Esophagus mucosa (tissue), 1 donor: ENCODE measurements around the gene SOCS3. TPM values are rescaled to one million over a fixed set of nuclear protein-coding genes. Genes with fewer than 3 reads are reported as not detected.

Source experiments
- ATAC-seq: fragments of 200-7000 bp; cut with Tn5 transposase; one replicate; pipeline ENCODE4 v1.9.1; 2020
- total RNA-seq: library from RNA; stranded (reverse); gene quantifications from one replicate; pipeline ENCODE4 v1.2.4, GENCODE V29; 2023
- donor health status: DM: yes; HTN: yes; CAD: no.

SOCS3 gene, protein sequence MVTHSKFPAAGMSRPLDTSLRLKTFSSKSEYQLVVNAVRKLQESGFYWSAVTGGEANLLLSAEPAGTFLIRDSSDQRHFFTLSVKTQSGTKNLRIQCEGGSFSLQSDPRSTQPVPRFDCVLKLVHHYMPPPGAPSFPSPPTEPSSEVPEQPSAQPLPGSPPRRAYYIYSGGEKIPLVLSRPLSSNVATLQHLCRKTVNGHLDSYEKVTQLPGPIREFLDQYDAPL
- total RNA-seq = 13.6 TPM

DNA sequence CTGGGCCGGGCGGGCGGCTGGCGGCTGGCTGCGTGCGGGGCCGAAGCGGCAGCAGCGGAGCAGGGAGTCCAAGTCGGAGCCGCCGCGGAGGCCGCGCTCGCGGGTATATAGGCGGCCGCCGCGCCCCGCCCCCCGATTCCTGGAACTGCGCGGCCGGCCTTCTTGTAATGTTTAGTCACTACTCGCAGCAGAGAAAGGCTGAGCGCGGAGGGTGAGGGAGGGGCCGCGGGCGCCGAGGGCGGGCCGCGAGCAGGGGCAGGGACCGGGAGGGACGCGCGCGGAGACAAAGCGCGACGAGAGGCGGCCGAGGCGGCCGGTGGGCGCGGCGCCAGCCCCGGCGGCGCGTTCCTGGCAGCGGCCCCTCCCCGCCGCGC lies at the start of gene SOCS3:
Gene SOCS3, minus strand, starts transcription at position 81 of the 374 bp plus-strand sequence. CDS start 982 bp downstream, outside the sequence.
- ATAC-seq = peak; percentile 81

GRCh38 chr17:78409191-78409928 lies 49.5 kb upstream of the SOCS3 start:
- ATAC-seq = peak; percentile 73

DNA sequence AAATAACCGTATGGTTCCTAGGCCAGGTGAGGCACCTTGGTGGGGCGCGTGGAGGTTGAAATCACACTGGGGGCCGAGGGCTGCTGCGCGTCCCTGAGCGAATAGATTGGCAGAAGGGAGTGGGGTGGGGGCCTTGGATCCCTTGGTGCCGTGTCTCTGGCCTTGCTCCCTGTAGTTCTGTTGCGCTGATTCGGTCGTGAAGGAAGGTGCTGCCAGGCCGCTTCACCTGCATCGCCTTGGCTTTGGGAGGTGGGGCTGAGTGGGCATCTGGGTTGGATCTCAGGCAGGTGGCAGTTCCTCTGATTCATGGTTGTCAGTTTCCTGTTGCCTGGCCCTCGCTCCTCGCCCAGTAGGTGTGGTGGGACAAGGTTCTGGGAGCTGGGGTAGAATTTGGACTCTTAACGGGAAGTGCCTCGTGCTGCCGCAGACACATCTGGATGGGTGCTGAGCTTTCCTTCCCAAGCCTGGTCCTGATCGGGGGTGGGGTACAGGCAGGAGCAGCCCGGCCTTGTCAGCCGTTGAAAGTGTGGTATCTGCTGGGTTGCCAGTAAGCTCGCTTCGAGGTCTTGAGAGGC lies 48.7 kb upstream of the SOCS3 start:
- peak; percentile 1 for ATAC-seq

GRCh38 chr17:78407387-78408000 lies 47.6 kb upstream of the SOCS3 start:
- peak; percentile 81 for ATAC-seq

DNA sequence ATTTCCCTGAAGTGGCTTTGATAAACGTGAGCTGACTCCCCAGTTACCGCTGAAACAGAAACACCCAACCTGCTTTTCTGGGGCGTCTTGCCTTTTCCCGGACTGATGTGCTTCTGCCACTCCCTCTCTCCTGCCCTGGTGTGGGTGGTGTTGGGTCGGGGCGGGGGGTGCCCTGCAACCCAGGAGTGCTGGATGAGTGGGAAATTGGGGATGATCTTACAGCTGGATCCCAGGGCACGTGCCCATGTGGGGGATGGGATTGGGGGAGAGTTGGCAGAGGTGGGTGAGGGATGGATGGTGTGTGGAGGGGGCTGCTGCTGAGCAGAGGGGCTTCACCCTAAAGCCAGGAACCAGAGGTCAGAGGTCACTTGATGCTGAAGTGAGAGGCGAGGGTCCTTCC lies 47.0 kb upstream of the SOCS3 start:
- ATAC-seq = peak; percentile 33

- ATAC-seq = no peak
These were observed 46.5 kb upstream of the SOCS3 start for GRCh38 chr17:78406396-78406795.

DNA sequence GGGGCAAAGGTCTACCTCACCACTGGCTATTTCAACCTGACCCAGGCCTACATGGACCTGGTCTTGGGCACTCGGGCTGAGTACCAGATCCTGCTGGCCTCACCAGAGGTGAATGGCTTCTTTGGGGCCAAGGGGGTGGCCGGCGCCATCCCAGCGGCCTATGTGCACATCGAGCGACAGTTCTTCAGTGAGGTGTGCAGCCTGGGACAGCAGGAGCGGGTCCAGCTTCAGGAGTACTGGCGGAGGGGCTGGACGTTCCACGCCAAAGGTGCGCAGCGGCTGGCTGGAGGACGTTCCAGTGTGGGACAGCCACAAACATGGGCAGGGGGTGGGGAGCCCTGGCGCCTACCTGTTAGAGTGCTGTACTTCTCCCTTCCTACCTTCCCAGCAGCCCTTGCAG lies 43.9 kb upstream of the SOCS3 start:
- no peak for ATAC-seq

GRCh38 chr17:78401891-78402290 lies 42.0 kb upstream of the SOCS3 start:
- no peak for ATAC-seq

DNA sequence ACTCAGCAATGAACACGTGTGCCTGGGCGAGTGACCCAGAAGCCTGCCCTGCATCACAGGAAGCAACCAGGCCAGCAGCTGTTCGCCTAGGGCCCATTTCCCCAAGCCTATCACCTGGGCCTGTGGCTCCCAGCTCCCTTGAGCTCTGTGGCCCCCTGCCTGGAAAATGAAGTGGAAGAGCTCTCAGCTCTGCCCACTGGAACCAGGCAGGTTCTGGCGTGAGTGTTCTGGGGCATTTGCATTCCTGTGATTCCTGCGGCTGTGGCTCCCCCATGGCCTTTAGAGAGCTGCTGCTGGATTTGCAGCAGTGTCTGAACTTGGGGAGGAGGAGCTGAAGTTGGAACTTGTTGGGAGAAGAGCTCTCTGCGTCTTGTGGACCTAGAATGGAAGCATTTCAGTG lies 41.4 kb upstream of the SOCS3 start:
- ATAC-seq = no peak

DNA sequence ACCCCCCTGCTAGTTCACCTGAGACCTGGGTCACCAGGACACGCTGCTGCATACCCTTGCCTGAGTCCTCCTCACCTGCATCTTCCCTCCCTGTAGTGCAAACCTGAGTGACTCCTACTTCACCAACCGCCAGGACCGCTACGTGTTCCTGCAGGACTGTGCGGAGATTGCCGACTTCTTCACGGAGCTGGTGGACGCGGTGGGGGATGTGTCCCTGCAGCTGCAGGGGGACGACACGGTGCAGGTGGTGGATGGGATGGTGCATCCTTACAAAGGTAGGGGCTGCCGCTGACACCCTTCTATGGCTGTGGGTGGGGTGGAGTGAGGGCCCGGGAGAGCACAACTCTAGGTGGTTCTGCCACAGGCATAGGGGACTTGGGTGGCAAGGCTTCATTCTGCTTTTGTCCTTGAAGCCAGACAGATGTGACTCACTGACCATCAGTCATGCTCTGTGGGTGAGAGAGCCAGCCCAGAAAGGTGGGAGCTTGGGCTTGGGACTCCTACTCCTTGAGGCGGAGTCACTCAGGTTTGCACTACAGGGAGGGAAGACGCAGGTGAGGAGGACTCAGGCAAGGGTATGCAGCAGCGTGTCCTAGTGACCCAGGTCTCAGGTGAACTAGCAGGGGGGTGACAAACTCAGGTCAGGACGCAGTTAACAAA lies 40.8 kb upstream of the SOCS3 start:
- no peak for ATAC-seq

DNA sequence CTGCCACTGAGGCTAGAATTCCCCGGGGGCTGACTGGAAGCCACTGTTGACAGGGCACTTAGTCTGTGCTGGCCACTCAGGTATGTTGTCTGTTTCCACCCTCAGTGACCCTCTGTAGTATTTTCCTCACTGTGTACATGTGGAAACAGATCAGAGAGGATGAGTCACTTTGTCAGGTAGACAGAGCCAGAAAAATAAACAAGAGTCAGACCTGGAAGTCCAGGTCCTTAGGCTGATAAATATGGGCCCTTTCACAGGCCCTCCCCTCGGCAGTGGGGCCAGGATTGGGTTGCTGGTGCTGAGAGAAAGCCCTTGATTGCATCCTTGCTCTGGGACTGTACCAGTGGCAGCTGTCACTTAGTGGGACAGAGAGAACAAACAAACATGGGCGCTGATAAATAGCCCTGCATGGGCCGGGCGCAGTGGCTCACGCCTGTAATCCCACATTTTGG lies 39.8 kb upstream of the SOCS3 start:
- peak; percentile 68 for ATAC-seq

- no peak for ATAC-seq
These were observed 39.3 kb upstream of the SOCS3 start for GRCh38 chr17:78399028-78399692.

- ATAC-seq = no peak
These were observed 38.5 kb upstream of the SOCS3 start for GRCh38 chr17:78398390-78398789.

DNA sequence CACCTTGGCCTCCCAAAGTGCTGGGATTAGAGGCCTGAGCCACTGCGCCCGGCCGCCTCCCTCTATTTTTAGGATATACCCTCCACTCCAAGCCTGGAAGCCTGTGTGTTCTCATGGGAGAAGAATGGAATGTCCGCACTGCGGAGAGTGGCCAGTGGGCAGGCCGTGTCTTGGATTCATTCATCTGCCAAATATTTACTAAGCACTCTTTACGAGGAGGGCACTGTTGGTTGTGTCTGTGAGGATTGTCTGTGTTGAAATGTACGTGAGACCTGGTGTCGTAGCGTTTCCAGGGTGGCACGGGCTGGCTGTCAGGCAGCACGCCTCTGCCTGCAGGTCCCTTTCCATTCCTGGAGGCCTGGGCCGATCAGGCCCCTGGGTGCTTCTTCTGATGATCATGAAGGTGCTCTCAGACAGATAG lies 37.8 kb upstream of the SOCS3 start:
- no peak for ATAC-seq

DNA sequence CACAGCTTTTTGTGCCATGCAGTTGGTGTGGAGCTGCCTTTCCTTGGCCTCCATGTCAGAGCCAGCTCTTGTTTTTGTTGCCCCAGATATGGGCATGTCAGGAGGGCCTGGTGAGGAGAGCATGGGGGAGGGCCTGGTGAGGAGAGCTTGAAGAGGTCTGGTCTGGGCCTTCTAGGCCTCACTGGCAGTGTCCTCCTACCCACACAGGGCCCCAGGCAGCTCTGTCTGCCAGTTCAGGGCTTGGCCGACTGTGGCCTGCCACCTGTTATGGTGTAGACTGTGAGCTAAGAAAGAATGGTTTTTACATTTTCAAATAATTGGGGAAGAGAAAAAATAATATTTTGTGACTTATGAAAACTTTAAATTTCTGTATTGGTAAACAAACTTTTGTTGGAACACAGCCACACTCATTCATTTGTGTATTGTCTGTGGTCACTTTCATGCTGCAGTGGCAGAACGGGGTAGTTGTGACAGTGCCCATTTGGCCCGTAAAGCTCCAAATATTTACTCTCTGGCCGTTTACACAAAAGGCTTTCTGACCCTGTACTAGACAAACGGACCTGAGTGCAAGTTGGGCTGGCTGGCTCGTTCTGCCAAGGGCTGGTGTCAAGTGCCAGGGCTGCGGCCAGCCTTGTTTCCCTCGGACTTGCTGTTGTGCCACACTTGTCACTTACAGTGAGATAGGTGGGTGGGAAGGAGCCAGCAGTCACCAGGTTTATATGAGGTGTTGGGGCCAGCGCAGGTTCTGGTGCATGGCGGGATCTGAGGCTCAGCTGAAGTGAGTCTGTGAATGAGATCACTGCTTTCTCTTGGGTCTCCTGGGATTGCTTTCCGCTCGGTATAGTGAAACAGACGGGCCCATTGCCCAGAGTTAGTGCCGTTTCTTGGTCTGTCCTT lies 36.8 kb upstream of the SOCS3 start:
- no peak for ATAC-seq

GRCh38 chr17:78395155-78395554 lies 35.3 kb upstream of the SOCS3 start:
- ATAC-seq = no peak

GRCh38 chr17:78394209-78394608 lies 34.3 kb upstream of the SOCS3 start:
- ATAC-seq = peak; percentile 86

- peak; percentile 43 for ATAC-seq
These were observed 33.7 kb upstream of the SOCS3 start for GRCh38 chr17:78393575-78393974.

DNA sequence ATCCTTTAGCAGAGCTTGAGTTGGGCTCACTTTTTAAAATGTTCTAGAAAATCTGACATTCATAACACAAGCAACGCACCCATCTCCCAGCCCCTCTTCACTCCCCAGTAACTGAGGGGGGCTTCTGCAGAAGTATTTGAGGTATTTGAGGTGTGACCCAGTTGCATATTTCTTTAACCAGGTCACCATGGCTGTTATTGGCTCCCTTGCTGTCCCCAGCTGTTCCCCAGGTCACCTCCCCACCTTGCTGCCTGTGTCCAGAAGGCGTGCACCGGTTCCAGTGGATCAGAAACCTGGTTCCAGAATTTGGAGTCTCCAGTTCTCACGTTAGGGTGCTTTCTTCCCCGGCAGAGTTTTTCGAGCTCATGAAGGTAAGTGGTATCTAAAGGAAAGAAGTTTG lies 32.4 kb upstream of the SOCS3 start:
- ATAC-seq = no peak

- ATAC-seq = no peak
These were observed 32.0 kb upstream of the SOCS3 start for GRCh38 chr17:78391843-78392242.

DNA sequence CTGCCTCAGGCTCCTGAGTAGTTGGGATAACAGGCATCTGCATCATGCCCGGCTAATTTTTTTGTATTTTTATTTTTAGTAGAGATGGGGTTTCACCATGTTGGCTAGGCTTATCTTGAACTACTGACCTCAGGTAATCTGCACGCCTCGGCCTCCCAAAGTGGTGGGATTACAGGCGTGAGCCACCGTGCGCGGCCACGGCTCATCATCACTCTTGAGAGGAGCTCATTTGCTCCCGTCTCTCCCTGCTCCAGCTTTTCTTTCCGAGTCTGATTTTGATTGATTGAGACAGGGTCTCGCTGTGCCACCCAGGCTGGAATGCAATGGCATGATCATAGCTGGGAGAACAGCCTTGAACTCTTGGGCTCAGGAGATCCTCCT lies 31.2 kb upstream of the SOCS3 start:
- ATAC-seq = no peak
